Nephron progenitor cell (in vitro differentiated cells): ENCODE data around the gene VKORC1.

ENCODE experiments used
- DNase-seq: peaks from one replicate; pipeline ENCODE4 v3.0.0; 2021
- H3K27ac Mint-ChIP-seq: 2 replicates; pipeline ENCODE4 v1.8.0; 2021; ENCODE audit warnings: mild to moderate bottlenecking, moderate library complexity, mixed read lengths
- H3K27me3 Mint-ChIP-seq: 2 replicates; pipeline ENCODE4 v1.8.0; 2021; ENCODE audit warnings: mild to moderate bottlenecking, low read depth, mixed read lengths; ENCODE audit not compliant: poor library complexity
- H3K36me3 Mint-ChIP-seq: 2 replicates; pipeline ENCODE4 v1.8.0; 2021; ENCODE audit warnings: low read depth, mixed read lengths
- H3K4me1 Mint-ChIP-seq: 2 replicates; pipeline ENCODE4 v1.8.0; 2021; ENCODE audit warnings: mixed read lengths
- H3K4me3 Mint-ChIP-seq: 2 replicates; pipeline ENCODE4 v1.8.0; 2021; ENCODE audit warnings: mild to moderate bottlenecking, moderate library complexity, mixed read lengths
- H3K9me3 Mint-ChIP-seq: 2 replicates; pipeline ENCODE4 v1.8.0; 2021; ENCODE audit warnings: mild to moderate bottlenecking, moderate library complexity, mixed read lengths
- CTCF ChIP-seq: fragments of 200-600 bp; sonication (generic); IDR thresholded peaks from 2 replicates; pipeline ENCODE4 v1.5.0; 2021; ENCODE audit warnings: antibody characterized with exemption

VKORC1 gene

DNA sequence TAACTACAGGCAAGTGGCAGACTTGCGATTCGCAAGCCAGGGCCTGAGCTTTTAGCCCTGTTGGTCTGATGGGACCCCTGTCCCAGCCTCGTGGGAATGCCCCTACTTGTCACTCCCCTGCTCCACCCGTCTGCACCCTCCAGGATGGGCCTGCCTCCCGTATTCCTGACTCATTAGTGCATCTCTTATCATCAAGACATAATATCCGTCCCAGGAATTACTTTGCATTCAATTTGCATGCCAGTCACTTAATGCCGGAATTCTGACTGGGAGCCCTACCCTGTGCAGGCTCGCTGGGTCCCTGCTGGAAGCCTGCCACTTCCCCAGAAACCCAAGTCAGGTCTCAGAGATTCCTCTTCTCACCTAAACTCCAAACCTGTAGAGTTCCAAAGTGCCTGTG is 9.2 kb downstream of the VKORC1 start:
- no peak for TF ChIP-seq CTCF
- DNase-seq = no peak
- Mint-ChIP-seq H3K36me3 (peaks cover 11% of the 10 kb centered on the region), H3K4me3 (no peak overlapping the region), H3K27me3 (peaks cover 3% of the 10 kb centered on the region), H3K4me1 (peaks cover 8% of the 10 kb centered on the region), H3K27ac (peak overlapping the region; percentile 91), H3K9me3 (no peaks in the 10 kb centered on the region)

GRCh38 chr16:31084584-31085302 is 9.9 kb downstream of the VKORC1 start:
- Mint-ChIP-seq H3K9me3 (no peaks in the 10 kb centered on the region), H3K36me3 (peaks cover 11% of the 10 kb centered on the region), H3K27me3 (peaks cover 3% of the 10 kb centered on the region), H3K4me3 (no peak overlapping the region), H3K27ac (no peak overlapping the region), H3K4me1 (peaks cover 8% of the 10 kb centered on the region)
- DNase-seq = no peak
- no peak for TF ChIP-seq CTCF

DNA sequence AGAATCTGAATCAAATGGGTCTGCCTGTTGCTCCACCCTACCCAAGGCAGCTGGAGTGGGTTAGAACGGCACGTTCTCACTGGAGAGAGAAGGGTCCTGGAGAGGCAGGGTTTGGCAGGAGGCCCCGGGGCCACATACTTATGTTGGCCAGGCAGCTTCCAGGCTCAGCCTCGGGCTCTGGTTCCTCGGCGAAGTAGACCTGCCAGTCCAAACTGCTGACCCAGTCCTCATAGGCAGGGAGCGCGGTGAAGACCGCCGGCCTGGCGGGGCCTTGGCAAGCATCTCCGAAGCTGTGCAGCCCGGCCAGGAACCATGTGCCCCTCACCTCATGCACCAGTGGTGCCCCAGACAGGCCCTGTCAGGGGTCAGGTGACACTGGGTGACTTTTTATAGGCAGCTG is 10.6 kb downstream of the VKORC1 start:
- Mint-ChIP-seq H3K27ac (no peak overlapping the region), H3K4me3 (no peak overlapping the region), H3K27me3 (peaks cover 3% of the 10 kb centered on the region), H3K36me3 (peaks cover 17% of the 10 kb centered on the region), H3K4me1 (peaks cover 8% of the 10 kb centered on the region), H3K9me3 (no peaks in the 10 kb centered on the region)
- no peak for DNase-seq
- no peak for TF ChIP-seq CTCF

- H3K27ac Mint-ChIP-seq = no peak overlapping the region
- peaks cover 3% of the 10 kb centered on the region for H3K27me3 Mint-ChIP-seq
- peaks cover 8% of the 10 kb centered on the region for H3K4me1 Mint-ChIP-seq
- DNase-seq = no peak
- H3K4me3 Mint-ChIP-seq = no peak overlapping the region
- TF ChIP-seq CTCF = no peak
- H3K36me3 Mint-ChIP-seq = peaks cover 21% of the 10 kb centered on the region
- H3K9me3 Mint-ChIP-seq = no peaks in the 10 kb centered on the region
Observed at GRCh38 chr16:31083556-31083955, 11.0 kb downstream of the VKORC1 start.

- no peak for TF ChIP-seq CTCF
- no peak for DNase-seq
- Mint-ChIP-seq H3K27me3 (peaks cover 3% of the 10 kb centered on the region), H3K4me1 (peaks cover 8% of the 10 kb centered on the region), H3K36me3 (peaks cover 26% of the 10 kb centered on the region), H3K27ac (no peak overlapping the region), H3K9me3 (no peaks in the 10 kb centered on the region), H3K4me3 (no peak overlapping the region)
Observed at GRCh38 chr16:31083081-31083480, 11.5 kb downstream of the VKORC1 start.

DNA sequence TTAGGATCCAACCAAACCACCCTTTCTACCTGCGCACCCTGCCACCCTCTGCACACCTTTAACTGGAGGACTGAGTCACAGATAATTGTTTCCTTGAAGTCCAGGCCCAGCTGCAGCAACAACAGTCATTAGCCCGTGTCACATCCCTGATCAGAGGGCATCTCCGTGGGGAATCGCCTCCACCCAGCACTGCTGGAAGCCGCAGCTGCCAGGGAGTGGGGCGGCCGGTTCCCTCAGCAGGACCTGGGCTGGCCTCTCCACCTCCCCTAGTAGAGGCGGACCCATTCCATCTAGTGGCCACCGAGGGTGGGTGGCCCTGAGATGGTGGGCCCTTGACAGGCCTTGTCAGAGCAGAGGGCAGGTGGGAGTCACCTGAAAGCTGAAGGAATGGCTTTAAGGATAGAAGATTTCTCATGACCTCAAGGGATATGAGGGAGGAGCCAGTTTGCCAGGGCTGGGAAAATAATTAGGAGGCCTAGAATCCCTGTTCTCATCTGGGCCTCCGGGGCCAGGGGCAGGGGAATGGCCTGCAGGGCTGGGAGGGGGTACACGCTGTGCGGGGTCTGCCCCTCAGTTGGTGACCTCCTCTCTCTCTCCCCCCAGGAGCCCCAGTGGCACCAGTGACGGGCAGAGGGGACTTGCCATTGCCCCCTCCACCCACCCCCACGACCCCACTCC is 12.1 kb downstream of the VKORC1 start:
- Mint-ChIP-seq H3K27ac (peak overlapping the region; percentile 91), H3K4me3 (no peak overlapping the region), H3K36me3 (peaks cover 32% of the 10 kb centered on the region), H3K9me3 (no peaks in the 10 kb centered on the region), H3K27me3 (peaks cover 3% of the 10 kb centered on the region), H3K4me1 (peaks cover 8% of the 10 kb centered on the region)
- DNase-seq = no peak
- no peak for TF ChIP-seq CTCF
